Measurements from ENCODE around the gene WDR53. TPM values are rescaled to one million over a fixed set of nuclear protein-coding genes. Genes with fewer than 3 reads are reported as not detected.

The WDR53 gene
- total and polyA plus RNA-seq, 9 of the 15 experiments (the other 6 are each of a cell fraction or from before 2014, with no cell fraction given): 13.0 to 34.5 (median 20.9) TPM

- FAIRE-seq: no peak
- no peaks in the 10 kb centered on the region for H3K27me3 ChIP-seq (ENCODE audit: control insufficient read depth in 2 of 2, insufficient read depth in 2 of 2, low read length in 2 of 2)
- no peak overlapping the region for H2AFZ ChIP-seq (ENCODE audit: low read depth, low read length)
- peaks cover 60% of the 10 kb centered on the region for H3K36me3 ChIP-seq (ENCODE audit: control insufficient read depth, insufficient read depth, low read length)
- no peak overlapping the region for H3K9ac ChIP-seq (ENCODE audit: insufficient read depth in 1 of 2, low read depth in 2 of 2, low read length in 2 of 2)
- H4K20me1 ChIP-seq (replicated peaks; ENCODE audit: control insufficient read depth, insufficient read depth, low read length): no peaks in the 10 kb centered on the region
- POLR2A ChIA-PET: interaction anchor here (0.7 to 1.0 kb wide), 3 partner anchors 9 to 215 kb away, joined by 3 read pairs; no protein-coding TSS in a partner anchor
- intact Hi-C loops (cut with micrococcal nuclease): no loop called here
- no peak overlapping the region for H3K27ac ChIP-seq (ENCODE audit: extremely low read depth, low read depth, low read length)
- peaks cover 24% of the 10 kb centered on the region; the same call in 2 of the 3 replicates for H3K79me2 ChIP-seq (ENCODE audit: control insufficient read depth, insufficient read depth, low read length)
- no peaks in the 10 kb centered on the region for H3K9me1 ChIP-seq (ENCODE audit: control insufficient read depth, insufficient read depth, low read length)
- in situ Hi-C loops (cut with MboI): no loop called here
- CTCF ChIA-PET (ENCODE audit: low intra/inter-chr PET ratio): no interaction called here
- no peak for ATAC-seq
- H3K4me2 ChIP-seq (ENCODE audit: insufficient read depth, low read length): no peak overlapping the region
- BruUV-seq (replicated peaks): no TSS peak
- 68% methylated on average over 3 of the region's 3 CpGs for WGBS (ENCODE audit: insufficient coverage, low coverage, missing lambda C conversion rate)
- no peak overlapping the region for H3K4me3 ChIP-seq
- no peaks in the 10 kb centered on the region for H3K4me1 ChIP-seq (replicated peaks in 1 of 2; ENCODE audit: control insufficient read depth in 2 of 2, insufficient read depth in 2 of 2, low read length in 2 of 2)
- H3K9me3 ChIP-seq (replicated peaks; ENCODE audit: control insufficient read depth, insufficient read depth, low read depth, low read length): no peaks in the 10 kb centered on the region
- DNase-seq (ENCODE audit: extremely low read depth in 1 of 4, low spot score in 3 of 4): no peak
- TF ChIP-seq ZBTB1 (CRISPR knock-in tag; IDR thresholded peaks at IDR 0.05; ENCODE audit: borderline replicate concordance, low read depth) (no peak), CBFA2T3 (IDR thresholded peaks at IDR 0.05) (no peak), CHCHD3 (CRISPR knock-in tag; IDR thresholded peaks at IDR 0.05) (no peak), ZNF408 (CRISPR knock-in tag; IDR thresholded peaks at IDR 0.05; ENCODE audit: low read depth) (no peak), ZNF407 (IDR thresholded peaks at IDR 0.05; ENCODE audit: low read depth) (no peak), ZC3H11A (IDR thresholded peaks at IDR 0.05; ENCODE audit: low read depth, low read length) (no peak), MAFF (IDR thresholded peaks at IDR 0.05; ENCODE audit: low read length) (no peak), L3MBTL2 (IDR thresholded peaks at IDR 0.05) (no peak), ZNF586 (CRISPR knock-in tag; conservative IDR thresholded peaks at IDR 0.05) (no peak), TAF15 (IDR thresholded peaks at IDR 0.05; ENCODE audit: low read depth, low read length) (no peak), ZSCAN29 (IDR thresholded peaks at IDR 0.05) (no peak), BCOR (IDR thresholded peaks at IDR 0.05) (no peak), ZNF174 (CRISPR knock-in tag; IDR thresholded peaks at IDR 0.05) (no peak)
- TF ChIP-seq, protein P1, sequence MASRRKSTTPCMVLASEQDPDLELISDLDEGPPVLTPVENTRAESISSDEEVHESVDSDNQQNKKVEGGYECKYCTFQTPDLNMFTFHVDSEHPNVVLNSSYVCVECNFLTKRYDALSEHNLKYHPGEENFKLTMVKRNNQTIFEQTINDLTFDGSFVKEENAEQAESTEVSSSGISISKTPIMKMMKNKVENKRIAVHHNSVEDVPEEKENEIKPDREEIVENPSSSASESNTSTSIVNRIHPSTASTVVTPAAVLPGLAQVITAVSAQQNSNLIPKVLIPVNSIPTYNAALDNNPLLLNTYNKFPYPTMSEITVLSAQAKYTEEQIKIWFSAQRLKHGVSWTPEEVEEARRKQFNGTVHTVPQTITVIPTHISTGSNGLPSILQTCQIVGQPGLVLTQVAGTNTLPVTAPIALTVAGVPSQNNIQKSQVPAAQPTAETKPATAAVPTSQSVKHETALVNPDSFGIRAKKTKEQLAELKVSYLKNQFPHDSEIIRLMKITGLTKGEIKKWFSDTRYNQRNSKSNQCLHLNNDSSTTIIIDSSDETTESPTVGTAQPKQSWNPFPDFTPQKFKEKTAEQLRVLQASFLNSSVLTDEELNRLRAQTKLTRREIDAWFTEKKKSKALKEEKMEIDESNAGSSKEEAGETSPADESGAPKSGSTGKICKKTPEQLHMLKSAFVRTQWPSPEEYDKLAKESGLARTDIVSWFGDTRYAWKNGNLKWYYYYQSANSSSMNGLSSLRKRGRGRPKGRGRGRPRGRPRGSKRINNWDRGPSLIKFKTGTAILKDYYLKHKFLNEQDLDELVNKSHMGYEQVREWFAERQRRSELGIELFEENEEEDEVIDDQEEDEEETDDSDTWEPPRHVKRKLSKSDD (conservative IDR thresholded peaks at IDR 0.05; ENCODE audit: low read length): no peak
Measured at GRCh38 chr3:196585044-196585757, 16.8 kb upstream of the WDR53 start.
